Activated CD8-positive, alpha-beta memory T cell treated with anti-CD3 and anti-CD28 coated beads, Interleukin-2, amount 50 U/mL, for 24 hours (primary cell): Measurements from ENCODE around the gene SMAP2.
"Not testable (repeated sequence)": the region's sequence is repeated elsewhere in the genome, so short reads cannot be mapped to it uniquely, and the experiment has no call there.

Experiments used
- DNase-seq: peaks from one replicate; pipeline ENCODE4 v3.0.0-alpha.2; 2020; ENCODE audit errors: extremely low read depth

SMAP2 gene

GRCh38 chr1:40372658-40373322 lies 737 bp upstream of the SMAP2 start:
- DNase-seq: no peak

- DNase-seq: no peak
Observed at GRCh38 chr1:40377512-40377911, 4.0 kb downstream of the SMAP2 start.

DNA sequence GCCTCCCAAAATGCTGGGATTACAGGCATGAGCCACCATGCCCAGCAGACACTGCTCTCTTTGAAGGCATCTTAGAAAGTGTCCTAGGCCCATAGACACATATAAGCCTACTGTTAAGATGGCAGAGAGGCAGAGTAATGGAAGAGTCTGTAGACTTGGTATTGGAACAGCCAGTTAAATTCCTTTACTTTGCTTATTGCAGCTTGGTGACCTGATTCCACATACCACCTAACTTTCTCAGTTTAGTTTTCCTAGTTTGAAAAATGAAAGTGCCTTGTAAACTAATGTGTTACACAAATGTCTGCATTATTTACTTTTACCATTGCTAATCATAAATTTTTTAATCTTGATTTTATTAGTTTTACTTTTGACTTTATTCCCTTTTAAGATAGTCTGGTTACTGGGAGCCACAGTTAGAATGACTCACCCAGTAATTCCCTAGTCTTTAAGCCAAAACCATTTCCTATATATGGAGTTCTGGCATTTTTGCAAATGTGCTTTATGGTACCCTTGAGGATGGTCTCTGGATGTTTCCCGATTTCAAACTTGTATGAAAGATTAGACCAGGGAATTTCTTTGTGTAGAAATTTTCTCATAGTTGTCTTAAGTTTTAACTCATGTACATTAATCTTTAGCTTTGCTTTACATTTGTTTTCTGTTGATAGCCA lies 6.4 kb downstream of the SMAP2 start:
- DNase-seq: no peak

DNA sequence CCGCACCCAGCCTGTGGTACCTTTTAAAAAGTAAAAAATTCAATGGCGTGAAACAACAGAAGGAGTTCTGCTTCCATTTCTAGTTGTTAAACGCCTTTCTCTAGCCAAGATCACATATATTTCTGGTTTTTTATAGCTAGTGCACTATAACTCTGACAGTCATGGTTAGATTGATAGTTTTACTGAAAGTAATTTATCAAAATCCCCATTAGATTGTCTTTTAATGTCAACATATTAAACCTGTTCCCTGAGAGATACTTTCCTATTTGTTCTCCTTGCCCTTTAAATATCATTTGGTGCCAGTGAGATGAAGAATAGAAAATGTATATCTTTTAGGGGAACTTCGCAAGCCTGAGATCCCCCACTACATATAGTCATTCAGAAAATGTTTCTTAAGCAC lies 7.3 kb downstream of the SMAP2 start:
- DNase-seq: no peak

DNA sequence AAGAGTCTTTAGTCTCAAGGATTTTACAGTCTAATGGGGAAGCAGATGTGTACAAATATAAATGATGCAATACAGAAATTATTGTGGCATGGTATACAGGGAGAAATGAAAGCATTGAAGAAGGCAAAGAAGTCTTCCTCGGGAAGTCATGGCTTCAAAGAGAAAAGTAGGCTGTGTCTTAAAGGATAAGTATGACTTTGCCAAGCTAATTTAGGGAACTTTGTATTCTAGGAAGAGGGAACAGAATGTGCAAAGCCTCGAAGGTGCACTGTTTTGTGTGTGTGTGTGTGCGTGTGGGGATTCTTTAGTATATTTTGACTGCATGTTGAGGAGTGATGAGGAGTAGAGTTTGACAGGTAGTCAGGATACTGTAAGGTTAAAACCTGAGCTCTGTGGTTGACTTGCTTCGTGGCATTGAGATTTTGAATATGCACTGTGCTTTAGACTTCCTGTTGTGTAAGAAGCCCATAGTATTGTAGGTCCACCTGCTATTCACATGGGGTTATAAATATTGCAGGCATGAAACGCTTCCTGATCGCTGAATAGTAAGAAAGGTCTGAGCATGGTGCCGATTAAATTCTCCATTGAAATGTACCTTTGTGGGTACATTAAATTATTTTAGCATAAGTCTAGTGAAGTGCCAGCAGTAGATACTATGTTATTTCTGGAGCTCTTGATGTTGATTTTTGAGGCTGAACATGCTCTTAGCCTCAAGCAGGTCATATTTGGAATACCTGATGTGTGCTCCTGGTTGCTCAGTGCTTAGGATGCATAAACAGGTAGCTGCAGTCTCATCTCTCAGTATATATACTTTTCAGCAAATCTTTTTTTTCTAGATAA lies 8.0 kb downstream of the SMAP2 start:
- DNase-seq: no peak

DNA sequence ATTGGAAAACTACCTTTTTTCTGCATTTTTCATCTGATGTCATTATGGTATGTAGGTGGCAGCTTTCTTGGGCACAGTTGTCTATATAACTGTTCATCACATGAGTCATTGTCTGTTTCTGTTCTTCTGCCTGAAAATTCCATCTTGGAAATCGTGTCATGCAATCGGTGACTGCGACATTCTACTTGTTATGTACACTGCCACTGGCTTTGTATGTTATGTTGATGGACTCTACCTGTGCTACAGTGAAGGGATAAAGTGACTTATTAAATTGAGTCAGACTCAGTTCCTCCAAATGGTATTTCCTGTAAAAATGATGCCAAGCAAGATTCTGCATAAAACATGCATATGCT lies 8.6 kb downstream of the SMAP2 start:
- DNase-seq: no peak

DNA sequence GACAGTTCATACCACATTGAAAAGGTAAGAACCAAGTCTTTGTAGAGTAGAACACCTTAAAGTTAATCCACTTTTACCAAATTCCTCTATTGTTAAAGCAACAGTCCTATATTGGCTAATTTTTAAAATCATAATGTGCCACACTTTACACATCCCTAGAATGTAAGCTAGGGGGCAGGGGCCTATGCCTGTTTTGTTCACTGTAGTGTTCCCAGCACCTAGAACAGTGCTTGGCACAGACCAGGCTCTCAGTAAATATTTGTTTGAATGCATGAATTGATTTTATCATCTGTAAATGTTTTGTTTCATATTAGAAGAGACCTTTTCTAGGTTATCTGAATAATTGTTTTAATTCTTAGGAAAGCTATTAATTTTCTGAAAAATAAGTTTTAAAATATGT lies 9.1 kb downstream of the SMAP2 start:
- DNase-seq: no peak

- DNase-seq: no peak
Observed at GRCh38 chr1:40383095-40383487, 9.6 kb downstream of the SMAP2 start.

DNA sequence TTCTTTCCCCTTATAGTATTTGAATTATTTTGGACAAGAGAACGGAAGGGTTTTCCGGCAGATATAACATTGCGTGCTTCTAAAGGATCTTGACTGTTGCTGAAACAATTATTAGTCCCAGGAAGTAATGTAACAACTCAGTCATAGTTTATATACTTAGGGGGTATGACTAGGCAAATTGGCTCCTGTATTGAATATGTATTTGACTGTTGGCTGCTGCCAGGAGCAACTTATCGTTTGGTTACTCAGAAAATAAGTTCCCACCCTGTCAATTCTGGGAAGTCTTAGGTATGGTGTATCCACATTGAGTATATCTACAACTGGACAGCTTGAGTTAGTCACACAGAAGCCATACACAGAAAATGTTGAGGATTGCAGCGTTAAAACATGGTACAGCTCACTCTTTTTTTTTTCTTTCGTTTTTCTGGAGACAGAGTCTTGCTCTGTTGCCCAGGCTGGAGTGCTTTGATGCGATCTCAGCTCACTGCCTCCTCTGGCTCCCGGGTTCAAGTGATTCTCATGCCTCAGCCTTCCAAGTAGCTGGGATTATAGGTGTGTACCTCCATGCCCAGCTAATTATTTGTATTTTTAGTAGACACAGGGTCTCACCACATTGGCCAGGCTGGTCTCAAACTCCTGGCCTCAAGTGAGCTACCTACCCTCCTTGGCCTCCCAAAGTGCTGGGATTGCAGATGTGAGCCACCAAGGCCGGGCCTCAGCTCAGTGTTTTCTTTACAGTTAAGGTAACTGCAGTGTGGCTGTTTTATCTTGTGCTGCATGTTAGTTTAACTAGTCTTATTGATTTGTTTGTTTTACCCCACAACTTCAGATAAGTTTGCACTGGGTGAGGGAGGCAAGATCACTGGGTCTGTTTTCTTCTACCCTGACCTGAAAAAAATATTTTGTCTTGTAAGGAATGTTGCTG lies 10.2 kb downstream of the SMAP2 start:
- no peak for DNase-seq

GRCh38 chr1:40384413-40384762 lies 10.9 kb downstream of the SMAP2 start:
- DNase-seq: no peak

DNA sequence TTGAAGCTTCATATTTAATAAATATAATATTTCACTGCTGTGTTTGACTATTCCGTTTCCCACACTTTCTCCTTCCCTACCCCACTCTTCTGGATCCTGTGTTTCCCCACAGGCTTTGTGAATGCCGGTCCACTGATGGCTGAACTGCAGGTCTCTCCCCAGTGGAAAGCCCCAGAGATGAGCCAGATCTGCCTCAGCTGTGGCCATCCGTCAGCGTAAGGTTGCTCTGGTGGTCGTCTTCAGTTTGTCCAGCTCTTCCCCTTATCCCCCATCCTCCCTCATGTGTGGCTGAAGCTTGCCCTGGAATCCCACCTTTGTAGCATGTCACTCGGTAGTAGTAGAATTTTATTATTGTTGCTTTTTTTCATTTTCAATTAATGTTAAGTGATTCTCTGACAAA lies 11.4 kb downstream of the SMAP2 start:
- no peak for DNase-seq

DNA sequence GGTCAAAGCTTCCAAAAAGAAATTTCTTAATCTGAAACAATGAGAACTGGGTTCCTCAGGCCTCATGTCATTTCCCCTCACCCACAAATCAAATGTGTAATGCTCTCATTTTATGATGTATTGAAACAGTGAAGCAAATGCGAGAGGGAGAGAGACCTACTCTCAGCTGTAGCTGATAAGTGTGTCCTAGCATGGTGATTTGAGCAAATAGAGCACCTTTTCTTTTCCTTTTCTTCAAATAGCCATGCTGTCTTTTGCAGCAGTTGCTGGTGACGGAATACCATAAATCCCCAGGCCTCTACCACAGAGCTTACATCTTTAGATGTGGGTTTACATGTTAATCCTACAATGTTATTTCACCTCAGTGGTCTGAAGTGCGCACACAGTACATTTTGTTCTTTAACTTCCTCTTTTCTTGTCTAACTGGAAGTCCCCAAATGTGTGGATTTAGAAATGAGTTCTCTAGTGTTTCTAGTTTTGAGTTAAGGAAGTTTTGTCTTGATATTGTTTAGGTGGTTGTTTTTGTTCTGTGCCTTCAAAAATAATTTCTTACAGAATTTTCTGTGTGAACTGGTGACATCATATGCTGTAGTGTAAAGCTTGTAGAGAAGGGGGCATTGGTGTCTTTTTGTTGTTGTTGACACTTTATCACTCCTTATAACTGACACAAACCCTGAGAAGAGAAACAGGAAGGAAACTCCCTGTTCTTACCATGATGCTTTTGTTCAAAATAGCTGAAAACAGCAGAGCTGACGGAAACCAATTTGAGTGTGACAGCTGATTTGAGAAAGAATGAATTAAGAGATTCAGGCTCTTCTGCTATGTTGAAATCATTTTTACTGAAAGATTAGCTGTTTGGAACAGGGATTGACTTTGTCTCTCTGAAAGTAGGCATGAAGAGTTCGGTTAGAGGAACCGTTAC lies 12.2 kb downstream of the SMAP2 start:
- no peak for DNase-seq

DNA sequence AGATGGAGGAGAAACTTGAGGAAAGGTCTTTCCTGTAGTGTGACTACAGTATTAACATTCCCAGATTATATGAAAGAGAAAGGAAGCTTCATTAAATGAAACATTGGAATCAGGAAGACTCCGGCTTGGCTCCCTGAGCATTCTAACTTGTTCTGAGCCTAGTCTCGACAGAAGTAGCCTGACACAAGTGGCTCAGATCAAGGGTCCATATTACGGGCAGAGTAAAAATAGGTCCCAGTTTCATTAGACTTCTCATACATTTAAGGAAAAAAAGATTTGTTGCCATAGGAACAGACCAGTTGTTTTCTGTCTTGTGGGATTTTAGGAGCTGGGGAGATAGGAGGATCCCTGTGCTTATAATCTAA lies 12.8 kb downstream of the SMAP2 start:
- no peak for DNase-seq

DNA sequence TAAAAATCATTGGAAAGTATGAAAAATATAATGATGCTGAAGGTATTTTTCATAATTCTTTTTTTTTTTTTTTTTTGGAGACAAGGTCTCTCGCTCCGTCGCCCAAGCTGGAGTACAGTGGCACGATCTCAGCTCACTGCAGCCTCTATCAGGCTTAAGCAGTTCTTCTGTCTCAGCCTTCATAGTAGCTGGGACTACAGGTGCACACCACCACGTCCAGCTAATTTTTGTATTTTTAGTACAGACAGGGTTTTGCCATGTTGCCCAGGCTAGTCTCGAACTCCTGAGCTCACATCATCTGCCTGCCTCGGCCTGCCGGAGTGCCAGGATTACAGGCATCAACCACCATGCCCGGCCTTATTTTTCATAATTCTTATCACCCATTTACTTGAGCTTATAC lies 13.3 kb downstream of the SMAP2 start:
- DNase-seq: no peak

DNA sequence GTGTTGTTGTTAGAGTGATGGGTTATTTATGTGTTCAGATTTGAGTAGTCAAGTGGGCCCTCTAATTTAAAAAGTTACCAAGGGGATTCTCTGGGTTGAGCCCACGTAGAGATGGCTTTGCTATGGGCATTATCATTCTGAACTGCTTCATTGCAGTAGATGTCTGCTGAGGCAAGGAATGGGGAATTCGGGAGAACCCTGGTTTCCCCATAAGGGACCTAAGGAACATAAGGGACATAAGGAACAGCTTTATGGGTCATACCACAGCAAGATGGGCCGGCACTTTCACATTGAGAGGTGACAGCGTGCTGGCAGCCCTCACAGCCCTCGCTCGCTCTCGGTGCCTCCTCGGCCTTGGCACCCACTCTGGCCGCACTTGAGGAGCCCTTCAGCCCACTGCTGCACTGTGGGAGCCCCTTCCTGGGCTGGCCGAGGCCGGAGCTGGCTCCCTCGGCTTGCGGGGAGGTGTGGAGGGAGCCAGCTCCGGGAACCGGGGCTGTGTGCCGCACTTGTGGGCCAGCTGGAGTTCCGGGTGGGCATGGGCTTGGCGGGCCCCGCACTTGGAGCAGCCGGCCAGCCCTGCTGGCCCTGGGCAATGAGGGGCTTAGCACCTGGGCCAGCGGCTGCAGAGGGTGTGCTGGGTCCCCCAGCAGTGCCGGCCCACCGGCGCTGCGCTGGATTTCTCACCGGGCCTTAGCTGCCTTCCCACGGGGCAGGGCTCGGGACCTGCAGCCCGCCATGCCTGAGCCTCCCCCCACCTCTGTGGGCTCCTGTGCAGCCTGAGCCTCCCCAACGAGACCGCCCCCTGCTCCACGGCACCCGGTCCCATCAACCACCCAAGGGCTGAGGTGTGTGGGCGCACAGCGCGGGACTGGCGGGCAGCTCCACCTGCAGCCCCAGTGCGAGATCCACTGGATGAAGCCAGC lies 14.1 kb downstream of the SMAP2 start:
- not testable (repeated sequence) for DNase-seq

DNA sequence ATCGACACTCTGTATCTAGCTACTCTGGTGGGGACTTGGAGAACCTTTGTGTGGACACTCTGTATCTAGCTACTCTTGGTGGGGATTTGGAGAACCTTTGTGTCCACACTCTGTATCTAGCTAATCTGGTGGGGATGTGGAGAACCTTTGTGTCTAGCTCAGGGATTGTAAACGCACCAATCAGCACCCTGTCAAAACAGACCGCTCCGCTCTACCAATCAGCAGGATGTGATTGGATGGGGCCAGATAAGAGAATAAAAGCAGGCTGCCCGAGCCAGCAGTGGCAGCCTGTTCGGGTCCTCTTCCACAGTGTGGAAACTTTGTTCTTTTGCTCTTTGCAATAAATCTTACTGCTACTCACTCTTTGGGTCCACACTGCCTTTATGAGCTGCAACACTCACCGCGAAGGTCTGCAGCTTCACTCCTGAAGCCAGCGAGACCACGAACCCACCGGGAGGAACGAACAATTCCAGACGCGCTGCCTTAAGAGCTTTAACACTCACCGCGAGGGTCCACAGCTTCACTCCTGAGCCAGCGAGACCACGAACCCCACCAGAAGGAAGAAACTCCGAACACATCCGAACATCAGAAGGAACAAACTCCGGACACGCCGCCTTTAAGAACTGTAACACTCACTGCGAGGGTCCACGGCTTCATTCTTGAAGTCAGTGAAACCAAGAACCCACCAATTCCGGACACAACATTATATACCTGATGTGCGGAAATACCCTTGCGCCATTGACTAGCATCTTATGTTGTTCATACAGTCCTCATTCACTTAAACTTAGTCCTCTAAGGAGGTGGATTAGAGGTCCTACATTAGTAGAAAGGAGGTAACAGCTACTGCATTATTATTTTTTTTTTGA lies 15.2 kb downstream of the SMAP2 start:
- not testable (repeated sequence) for DNase-seq

- no peak for DNase-seq
Observed at GRCh38 chr1:40389322-40389803, 15.8 kb downstream of the SMAP2 start.

GRCh38 chr1:40389871-40390560 lies 16.5 kb downstream of the SMAP2 start:
- DNase-seq: no peak
